ENCODE results near the gene RUFY4. TPM values are rescaled to one million over a fixed set of nuclear protein-coding genes. Genes with fewer than 3 reads are reported as not detected.

Gene RUFY4
- total and polyA plus RNA-seq, 9 of the 15 experiments (the other 6 are each of a cell fraction or from before 2014, with no cell fraction given): not detected

DNA sequence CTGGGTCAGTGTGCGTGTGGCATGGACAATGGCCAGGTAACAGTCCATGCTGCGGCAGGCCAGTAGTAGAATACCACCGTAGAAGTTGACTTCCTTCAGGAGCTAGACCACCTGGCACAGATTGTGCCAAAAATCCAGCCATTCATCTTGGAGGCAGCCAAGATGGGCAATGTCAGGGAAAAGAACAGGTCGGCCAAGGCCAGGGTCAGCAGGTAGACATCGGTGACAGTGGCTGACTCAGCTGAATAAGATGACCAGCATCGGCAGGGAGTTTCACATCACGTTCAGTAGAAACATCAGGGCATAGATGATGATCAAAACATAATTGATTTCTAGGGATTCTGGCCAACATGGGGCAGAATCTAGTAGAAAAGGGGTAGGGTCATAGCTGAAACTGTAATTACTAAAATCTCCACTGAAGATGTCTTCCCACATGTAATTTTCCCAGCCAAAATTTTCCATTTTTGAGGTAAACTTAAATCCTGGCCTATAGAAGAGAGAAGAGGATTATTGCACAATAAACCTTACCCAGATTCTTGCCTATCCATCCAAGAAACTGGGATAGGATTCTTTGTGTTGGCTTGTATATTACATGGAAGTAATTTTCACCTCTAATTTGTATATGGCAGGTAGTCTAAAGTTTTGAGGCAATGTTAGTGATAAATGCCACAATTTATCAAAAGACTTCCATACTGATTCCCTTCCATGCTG is 7.9 kb upstream of the RUFY4 start:
- in situ Hi-C loops (cut with MboI) (no loop called here), intact Hi-C loops (cut with micrococcal nuclease) (loop anchor here (10.0 kb wide), 2 partner anchors 146 to 276 kb away; no protein-coding TSS in a partner anchor)
- no peaks in the 10 kb centered on the region for H3K79me2 ChIP-seq (ENCODE audit: control insufficient read depth, insufficient read depth, low read length)
- WGBS (ENCODE audit: insufficient coverage, low coverage, missing lambda C conversion rate): 0% methylated on average over 7 of the region's 7 CpGs
- no peaks in the 10 kb centered on the region for H3K9me1 ChIP-seq (ENCODE audit: control insufficient read depth, insufficient read depth, low read length)
- POLR2A ChIA-PET: no interaction called here
- ATAC-seq (no peak), FAIRE-seq (no peak), DNase-seq (ENCODE audit: extremely low read depth in 1 of 4, low spot score in 3 of 4) (no peak)
- H3K4me2 ChIP-seq (ENCODE audit: insufficient read depth, low read length): no peak overlapping the region
- BruUV-seq (replicated peaks): no TSS peak
- CTCF ChIA-PET (ENCODE audit: low intra/inter-chr PET ratio): no interaction called here
- no peaks in the 10 kb centered on the region for H3K36me3 ChIP-seq (ENCODE audit: control insufficient read depth, insufficient read depth, low read length)
- H4K20me1 ChIP-seq (replicated peaks; ENCODE audit: control insufficient read depth, insufficient read depth, low read length): no peaks in the 10 kb centered on the region
- no peak overlapping the region for H3K27ac ChIP-seq (ENCODE audit: extremely low read depth, low read depth, low read length)
- H2AFZ ChIP-seq (ENCODE audit: low read depth, low read length): no peak overlapping the region
- H3K4me1 ChIP-seq (replicated peaks in 1 of 2; ENCODE audit: control insufficient read depth in 2 of 2, insufficient read depth in 2 of 2, low read length in 2 of 2): no peaks in the 10 kb centered on the region
- peaks cover 0 to 20% of the 10 kb centered on the region in 2 experiments; a peak in 3 of 5 replicates for H3K27me3 ChIP-seq (ENCODE audit: control insufficient read depth in 2 of 2, insufficient read depth in 2 of 2, low read length in 2 of 2)
- H3K9me3 ChIP-seq (replicated peaks; ENCODE audit: control insufficient read depth, insufficient read depth, low read depth, low read length): no peaks in the 10 kb centered on the region
- no peak overlapping the region for H3K9ac ChIP-seq (ENCODE audit: insufficient read depth in 1 of 2, low read depth in 2 of 2, low read length in 2 of 2)
- no peak for TF ChIP-seq CEBPG (CRISPR knock-in tag; IDR thresholded peaks at IDR 0.05)
- TF ChIP-seq CEBPG (tag; conservative IDR thresholded peaks at IDR 0.05 in 1 of 2, IDR thresholded peaks at IDR 0.05 in 1 of 2): 0 out of 4 replicates have a peak, but pooled peaks have one; percentile 15 to 22
- TF ChIP-seq ZBTB1 (CRISPR knock-in tag; IDR thresholded peaks at IDR 0.05; ENCODE audit: borderline replicate concordance, low read depth): no peak
- TF ChIP-seq CEBPB (tag; IDR thresholded peaks at IDR 0.05): 0 out of 2 replicates have a peak, but pooled peaks have one; percentile 19
- no peak overlapping the region for H3K4me3 ChIP-seq

DNA sequence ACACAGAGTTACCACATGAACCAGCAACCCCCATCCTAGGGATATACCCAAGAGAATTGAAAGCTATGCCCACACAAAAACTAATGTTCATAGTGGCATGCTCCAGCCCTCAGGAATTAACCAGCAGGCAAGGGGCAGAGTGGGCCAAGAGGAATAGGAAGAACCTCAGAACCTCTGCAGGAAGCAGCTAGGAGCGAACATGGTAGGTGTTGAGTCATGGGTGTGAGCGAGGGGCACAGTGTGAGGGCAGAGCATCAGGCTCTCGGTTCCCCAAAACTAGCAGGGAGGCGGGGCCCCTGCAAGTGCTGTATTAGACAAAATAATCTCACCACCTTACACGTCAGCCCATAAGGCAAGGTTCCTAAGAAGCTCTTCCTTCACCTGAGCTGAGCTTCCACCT is 5.6 kb upstream of the RUFY4 start:
- Histone ChIP-seq H3K27ac (ENCODE audit: extremely low read depth, low read depth, low read length) (no peak overlapping the region), H3K4me2 (ENCODE audit: insufficient read depth, low read length) (no peak overlapping the region), H3K9ac (ENCODE audit: insufficient read depth in 1 of 2, low read depth in 2 of 2, low read length in 2 of 2) (no peak overlapping the region), H3K79me2 (ENCODE audit: control insufficient read depth, insufficient read depth, low read length) (no peaks in the 10 kb centered on the region), H3K9me3 (replicated peaks; ENCODE audit: control insufficient read depth, insufficient read depth, low read depth, low read length) (no peaks in the 10 kb centered on the region), H3K4me3 (no peak overlapping the region), H3K27me3 (ENCODE audit: control insufficient read depth in 2 of 2, insufficient read depth in 2 of 2, low read length in 2 of 2) (peaks cover 0 to 17% of the 10 kb centered on the region in 2 experiments; a peak in 3 of 5 replicates), H2AFZ (ENCODE audit: low read depth, low read length) (no peak overlapping the region), H3K4me1 (replicated peaks in 1 of 2; ENCODE audit: control insufficient read depth in 2 of 2, insufficient read depth in 2 of 2, low read length in 2 of 2) (no peaks in the 10 kb centered on the region; a peak in 1 of 5 replicates), H3K36me3 (ENCODE audit: control insufficient read depth, insufficient read depth, low read length) (no peaks in the 10 kb centered on the region), H4K20me1 (replicated peaks; ENCODE audit: control insufficient read depth, insufficient read depth, low read length) (no peaks in the 10 kb centered on the region), H3K9me1 (ENCODE audit: control insufficient read depth, insufficient read depth, low read length) (no peaks in the 10 kb centered on the region)
- FAIRE-seq (no peak), ATAC-seq (no peak), DNase-seq (ENCODE audit: extremely low read depth in 1 of 4, low spot score in 3 of 4) (no peak)
- 0% methylated on average over 3 of the region's 5 CpGs for WGBS (ENCODE audit: insufficient coverage, low coverage, missing lambda C conversion rate)
- POLR2A ChIA-PET: no interaction called here
- BruUV-seq (replicated peaks): no TSS peak
- intact Hi-C loops (cut with micrococcal nuclease): loop anchor here (10.0 kb wide), 2 partner anchors 149 to 279 kb away; no protein-coding TSS in a partner anchor
- CTCF ChIA-PET (ENCODE audit: low intra/inter-chr PET ratio): no interaction called here
- in situ Hi-C loops (cut with MboI): no loop called here
- no peak for TF ChIP-seq GATAD2B (IDR thresholded peaks at IDR 0.05; ENCODE audit: borderline replicate concordance)
- no peak for TF ChIP-seq POU5F1 (IDR thresholded peaks at IDR 0.05; ENCODE audit: borderline replicate concordance, low read depth, low read length, partially characterized antibody)
- TF ChIP-seq NFE2L1 (tag; IDR thresholded peaks at IDR 0.05; ENCODE audit: borderline replicate concordance, low read depth): no peak
- no peak for TF ChIP-seq MCM3 (IDR thresholded peaks at IDR 0.05)
- TF ChIP-seq, protein P1, sequence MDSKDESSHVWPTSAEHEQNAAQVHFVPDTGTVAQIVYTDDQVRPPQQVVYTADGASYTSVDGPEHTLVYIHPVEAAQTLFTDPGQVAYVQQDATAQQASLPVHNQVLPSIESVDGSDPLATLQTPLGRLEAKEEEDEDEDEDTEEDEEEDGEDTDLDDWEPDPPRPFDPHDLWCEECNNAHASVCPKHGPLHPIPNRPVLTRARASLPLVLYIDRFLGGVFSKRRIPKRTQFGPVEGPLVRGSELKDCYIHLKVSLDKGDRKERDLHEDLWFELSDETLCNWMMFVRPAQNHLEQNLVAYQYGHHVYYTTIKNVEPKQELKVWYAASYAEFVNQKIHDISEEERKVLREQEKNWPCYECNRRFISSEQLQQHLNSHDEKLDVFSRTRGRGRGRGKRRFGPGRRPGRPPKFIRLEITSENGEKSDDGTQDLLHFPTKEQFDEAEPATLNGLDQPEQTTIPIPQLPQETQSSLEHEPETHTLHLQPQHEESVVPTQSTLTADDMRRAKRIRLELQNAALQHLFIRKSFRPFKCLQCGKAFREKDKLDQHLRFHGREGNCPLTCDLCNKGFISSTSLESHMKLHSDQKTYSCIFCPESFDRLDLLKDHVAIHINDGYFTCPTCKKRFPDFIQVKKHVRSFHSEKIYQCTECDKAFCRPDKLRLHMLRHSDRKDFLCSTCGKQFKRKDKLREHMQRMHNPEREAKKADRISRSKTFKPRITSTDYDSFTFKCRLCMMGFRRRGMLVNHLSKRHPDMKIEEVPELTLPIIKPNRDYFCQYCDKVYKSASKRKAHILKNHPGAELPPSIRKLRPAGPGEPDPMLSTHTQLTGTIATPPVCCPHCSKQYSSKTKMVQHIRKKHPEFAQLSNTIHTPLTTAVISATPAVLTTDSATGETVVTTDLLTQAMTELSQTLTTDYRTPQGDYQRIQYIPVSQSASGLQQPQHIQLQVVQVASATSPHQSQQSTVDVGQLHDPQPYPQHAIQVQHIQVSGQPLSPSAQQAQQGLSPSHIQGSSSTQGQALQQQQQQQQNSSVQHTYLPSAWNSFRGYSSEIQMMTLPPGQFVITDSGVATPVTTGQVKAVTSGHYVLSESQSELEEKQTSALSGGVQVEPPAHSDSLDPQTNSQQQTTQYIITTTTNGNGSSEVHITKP (IDR thresholded peaks at IDR 0.05; ENCODE audit: partially characterized antibody): no peak
- TF ChIP-seq ESRRA (IDR thresholded peaks at IDR 0.05; ENCODE audit: borderline replicate concordance, low read depth): no peak
- no peak for TF ChIP-seq ZFP30 (CRISPR knock-in tag; IDR thresholded peaks at IDR 0.05; ENCODE audit: borderline replicate concordance)
- no peak for TF ChIP-seq ZNF75A (CRISPR knock-in tag; IDR thresholded peaks at IDR 0.05)

Data from K562 (cell line).